Stimulated activated effector memory CD8-positive, alpha-beta T cell treated with anti-CD3 and anti-CD28 coated beads, Interleukin-12 subunit alpha, Interleukin-12 subunit beta, amount 100 ng/mL, for 72 hours (primary cell): ENCODE results near the gene PFKFB4.
A peak's percentile ranks its signal among the peaks of the same experiment; 100 is the strongest.
"Not testable (repeated sequence)": the region's sequence is repeated elsewhere in the genome, so short reads cannot be mapped to it uniquely, and the experiment has no call there.

Experiments used
- ATAC-seq: fragments of 150-1000 bp; cut with Tn5 transposase; 2 replicates; pipeline ENCODE4 v1.10.0; 2021
- DNase-seq, 2 donors: peaks; one replicate each; pipeline ENCODE4 v3.0.0; 2021 to 2022; ENCODE audit warnings: low spot score in 2 of 2
- H3K27ac Mint-ChIP-seq: one replicate; pipeline ENCODE4 v1.8.0; 2022; ENCODE audit warnings: mild to moderate bottlenecking, mixed read lengths
- H3K36me3 Mint-ChIP-seq: one replicate; pipeline ENCODE4 v1.8.0; 2022; ENCODE audit warnings: mild to moderate bottlenecking, mixed read lengths
- H3K4me1 Mint-ChIP-seq: one replicate; pipeline ENCODE4 v1.8.0; 2022; ENCODE audit warnings: mixed read lengths
- H3K4me3 Mint-ChIP-seq: one replicate; pipeline ENCODE4 v1.8.0; 2022; ENCODE audit warnings: mild to moderate bottlenecking, mixed read lengths
- H3K9me3 Mint-ChIP-seq: one replicate; pipeline ENCODE4 v1.8.0; 2022; ENCODE audit warnings: mixed read lengths

The PFKFB4 gene

GRCh38 chr3:48555231-48555948 is 1.2 kb downstream of the PFKFB4 start:
- no peaks in the 10 kb centered on the region for H3K9me3 Mint-ChIP-seq
- peak overlapping the region; percentile 79 for H3K4me3 Mint-ChIP-seq
- peaks cover 62% of the 10 kb centered on the region for H3K4me1 Mint-ChIP-seq
- peak overlapping the region; percentile 56 for H3K27ac Mint-ChIP-seq
- DNase-seq, result no peak
- peaks cover 82% of the 10 kb centered on the region for H3K36me3 Mint-ChIP-seq
- no peak for ATAC-seq

GRCh38 chr3:48553886-48554845 is 2.4 kb downstream of the PFKFB4 start:
- Mint-ChIP-seq H3K27ac (no peak overlapping the region), H3K36me3 (peaks cover 94% of the 10 kb centered on the region), H3K9me3 (no peaks in the 10 kb centered on the region), H3K4me1 (peaks cover 52% of the 10 kb centered on the region), H3K4me3 (peak overlapping the region; percentile 79)
- ATAC-seq (no peak), DNase-seq (no peak)

DNA sequence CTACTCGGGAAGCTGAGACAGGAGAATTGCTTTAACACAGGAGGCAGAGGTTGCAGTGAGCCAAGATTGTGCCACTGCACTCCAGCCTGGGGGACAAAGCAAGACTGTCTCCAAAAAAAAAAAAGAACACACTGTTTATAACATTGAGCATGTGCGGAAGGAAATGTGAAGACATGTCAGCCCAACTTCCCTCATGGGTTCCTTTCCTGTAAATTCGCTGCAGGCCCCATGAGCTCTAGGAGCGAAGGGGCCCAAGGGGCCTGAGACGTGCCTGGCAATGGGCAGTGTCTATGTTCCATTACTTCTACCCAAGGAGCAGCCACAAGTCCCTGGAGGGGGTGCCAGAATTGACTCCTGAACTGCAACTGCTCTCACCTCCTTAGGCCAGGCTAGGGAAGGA is 3.2 kb downstream of the PFKFB4 start:
- peaks cover 44% of the 10 kb centered on the region for H3K4me1 Mint-ChIP-seq
- H3K9me3 Mint-ChIP-seq, result no peaks in the 10 kb centered on the region
- DNase-seq (no peak), ATAC-seq (no peak)
- no peak overlapping the region for H3K4me3 Mint-ChIP-seq
- no peak overlapping the region for H3K27ac Mint-ChIP-seq
- peaks cover 97% of the 10 kb centered on the region for H3K36me3 Mint-ChIP-seq

GRCh38 chr3:48552111-48552951 is 4.3 kb downstream of the PFKFB4 start:
- Mint-ChIP-seq H3K9me3 (no peaks in the 10 kb centered on the region), H3K4me3 (no peak overlapping the region), H3K27ac (no peak overlapping the region), H3K4me1 (peaks cover 38% of the 10 kb centered on the region), H3K36me3 (peaks cover 99% of the 10 kb centered on the region)
- DNase-seq (no peak), ATAC-seq (no peak)

- not testable (repeated sequence) for DNase-seq, H3K9me3 Mint-ChIP-seq
- H3K36me3 Mint-ChIP-seq, result peaks cover 99% of the 10 kb centered on the region
Observed at GRCh38 chr3:48551651-48552050, 5.0 kb downstream of the PFKFB4 start.

DNA sequence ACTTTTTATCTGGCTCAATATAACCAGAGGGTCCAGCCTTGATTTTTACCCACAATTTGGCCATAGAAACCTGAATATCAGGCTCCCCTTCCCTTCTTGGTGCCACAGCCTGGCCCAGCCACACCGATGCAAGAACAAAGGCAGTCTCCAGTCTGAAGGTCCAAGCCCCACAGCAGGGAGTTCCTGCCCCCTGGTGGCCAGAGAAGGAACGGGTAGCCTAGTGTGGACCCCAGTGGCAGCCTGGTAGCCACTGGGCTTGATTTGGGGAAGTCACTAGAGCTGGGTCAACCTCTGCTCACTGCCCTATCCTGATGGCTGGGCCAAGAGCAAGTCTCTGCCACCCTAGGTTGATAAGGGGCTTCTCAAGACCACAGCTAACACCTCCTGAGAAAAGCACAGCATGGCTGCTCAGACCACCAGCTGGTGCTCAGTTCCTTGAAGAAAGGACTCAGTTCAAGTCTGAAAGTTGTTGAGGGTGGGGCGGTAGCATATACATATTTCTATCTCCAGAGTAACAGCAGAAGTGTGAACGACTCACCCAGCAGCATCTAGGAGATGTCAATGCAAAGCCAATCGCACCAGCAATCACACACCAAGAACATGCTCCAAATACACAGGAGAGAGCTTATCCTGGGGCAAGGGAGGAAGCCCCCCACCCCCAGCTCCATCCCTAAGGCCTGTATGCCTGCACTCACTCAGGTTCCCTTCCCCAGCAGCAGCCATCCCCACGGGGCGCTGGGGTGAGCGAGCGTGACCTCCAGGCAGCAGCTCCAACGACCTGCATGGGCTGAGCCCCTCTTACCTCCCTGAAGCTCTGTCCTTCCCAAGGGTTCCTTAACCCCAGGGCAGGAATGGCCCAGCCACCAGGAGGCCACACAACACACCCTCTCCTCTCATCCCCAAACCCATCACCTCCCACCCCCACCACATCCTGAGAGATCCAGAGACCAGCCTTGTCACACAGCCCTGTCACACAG is 7.6 kb downstream of the PFKFB4 start:
- peaks cover 100% of the 10 kb centered on the region for H3K36me3 Mint-ChIP-seq
- H3K4me3 Mint-ChIP-seq, result no peak overlapping the region
- DNase-seq, result peak; percentile 70 to 92
- H3K4me1 Mint-ChIP-seq, result peaks cover 12% of the 10 kb centered on the region
- no peaks in the 10 kb centered on the region for H3K9me3 Mint-ChIP-seq
- peak; percentile 83 for ATAC-seq
- H3K27ac Mint-ChIP-seq, result no peak overlapping the region

More at GRCh38 chr3:48551651-48552050, 5.0 kb downstream of the PFKFB4 start:
- not testable (repeated sequence) for ATAC-seq, H3K4me3 Mint-ChIP-seq, H3K27ac Mint-ChIP-seq
- H3K4me1 Mint-ChIP-seq, result peaks cover 34% of the 10 kb centered on the region

DNA sequence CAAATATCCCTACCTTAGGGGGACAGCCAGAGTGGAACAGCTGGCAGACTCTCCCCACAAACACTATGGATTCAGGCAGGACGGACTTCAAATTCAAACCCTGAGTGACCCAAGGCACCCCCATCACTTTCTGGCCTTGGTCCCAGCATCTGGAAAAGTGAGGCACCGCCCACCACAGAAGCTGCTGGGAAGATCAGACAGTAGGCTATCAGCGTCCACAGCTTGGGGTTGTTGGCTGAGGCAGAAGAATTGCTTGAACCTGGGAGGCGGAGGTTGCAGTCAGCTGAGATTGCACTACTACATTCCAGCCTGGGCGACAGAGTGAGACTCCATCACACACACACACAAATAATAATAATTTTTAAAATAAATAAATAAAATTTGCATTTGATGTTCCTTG is 8.5 kb downstream of the PFKFB4 start:
- Mint-ChIP-seq H3K27ac (no peak overlapping the region), H3K9me3 (no peaks in the 10 kb centered on the region), H3K36me3 (peaks cover 100% of the 10 kb centered on the region), H3K4me1 (peaks cover 7% of the 10 kb centered on the region), H3K4me3 (no peak overlapping the region)
- no peak for DNase-seq
- ATAC-seq, result no peak

DNA sequence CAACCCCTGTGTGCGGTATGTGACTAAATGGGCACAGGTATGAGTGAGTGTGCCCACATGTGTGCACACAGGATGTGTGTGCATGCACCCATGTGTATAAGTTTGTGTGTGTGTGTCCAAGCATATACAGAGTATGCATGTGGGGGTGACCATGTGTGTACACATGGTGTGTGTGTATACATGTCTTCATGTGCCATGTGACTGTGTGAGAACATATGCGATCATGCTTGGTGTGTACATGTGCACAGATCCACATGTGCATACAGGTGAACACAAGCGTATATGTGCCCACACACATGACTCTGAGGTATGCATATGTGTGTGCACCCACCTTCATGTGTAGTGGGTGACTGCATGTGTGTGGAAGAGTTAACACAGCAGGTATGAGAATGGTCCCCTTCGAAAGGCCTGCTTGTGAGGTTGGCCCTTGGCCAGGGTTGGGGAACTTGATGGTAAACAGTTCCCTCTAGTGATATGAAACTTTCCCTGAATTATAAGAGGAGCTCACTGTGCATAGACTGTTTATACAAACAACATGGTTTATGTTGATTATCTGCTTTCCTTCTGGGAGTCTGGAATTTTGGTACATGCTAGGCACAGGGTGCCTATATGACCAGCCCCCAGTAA is 10.3 kb downstream of the PFKFB4 start:
- peaks cover 100% of the 10 kb centered on the region for H3K36me3 Mint-ChIP-seq
- H3K27ac Mint-ChIP-seq, result no peak overlapping the region
- H3K4me1 Mint-ChIP-seq, result peaks cover 7% of the 10 kb centered on the region
- H3K9me3 Mint-ChIP-seq, result no peaks in the 10 kb centered on the region
- DNase-seq, result no peak
- ATAC-seq, result no peak
- H3K4me3 Mint-ChIP-seq, result no peak overlapping the region

DNA sequence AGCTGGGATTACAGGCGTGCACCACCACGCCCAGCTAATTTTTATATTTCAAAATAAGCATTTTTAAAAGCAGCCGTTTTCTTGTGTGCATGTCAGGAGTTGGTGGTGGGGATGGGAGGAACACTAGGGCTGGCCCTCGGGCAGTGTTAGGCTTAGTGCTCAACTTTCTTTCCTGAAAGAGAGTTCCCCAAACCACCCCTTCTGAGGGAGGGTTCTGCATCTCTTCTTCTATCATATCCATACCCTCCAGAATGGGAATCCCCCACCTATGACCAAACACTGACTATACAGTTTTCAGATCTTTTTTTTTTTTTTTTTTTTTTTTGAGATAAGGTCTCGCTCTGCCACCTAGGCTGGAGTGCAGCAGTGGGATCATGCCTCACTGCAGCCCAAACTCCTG is 12.5 kb downstream of the PFKFB4 start:
- no peak overlapping the region for H3K27ac Mint-ChIP-seq
- peaks cover 100% of the 10 kb centered on the region for H3K36me3 Mint-ChIP-seq
- H3K4me3 Mint-ChIP-seq, result no peak overlapping the region
- DNase-seq (no peak), ATAC-seq (no peak)
- no peaks in the 10 kb centered on the region for H3K4me1 Mint-ChIP-seq
- no peaks in the 10 kb centered on the region for H3K9me3 Mint-ChIP-seq

DNA sequence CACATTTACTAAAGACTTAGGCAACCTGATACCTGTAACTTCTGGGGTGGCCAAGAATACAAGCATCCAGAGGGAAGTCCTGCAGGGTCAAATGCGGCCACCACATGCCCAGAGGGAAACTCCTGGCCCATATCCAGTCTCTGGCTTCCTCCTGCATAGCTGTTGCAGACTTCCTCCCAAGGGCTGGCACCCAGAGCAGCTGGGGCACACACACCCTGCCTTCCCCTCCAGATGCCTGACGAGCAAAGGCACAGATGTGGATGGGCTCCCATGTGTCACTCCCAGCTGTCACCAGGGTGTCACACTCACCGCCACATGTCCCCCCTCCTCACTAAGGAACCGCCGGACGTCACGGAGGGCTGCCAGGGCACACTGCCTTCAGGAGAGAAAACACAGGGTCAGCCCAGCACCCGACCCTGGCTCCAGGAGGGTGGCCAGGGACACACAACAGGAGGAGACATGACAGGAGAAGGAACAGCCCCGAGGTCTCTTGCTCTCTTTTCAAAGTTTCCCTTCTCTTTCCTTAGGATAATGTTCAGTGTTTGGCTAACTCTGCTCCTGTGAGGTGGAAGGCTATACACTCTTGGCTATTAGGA is 13.2 kb downstream of the PFKFB4 start:
- H3K4me1 Mint-ChIP-seq, result no peaks in the 10 kb centered on the region
- no peak for DNase-seq
- peak overlapping the region; percentile 14 for H3K27ac Mint-ChIP-seq
- peak; percentile 25 for ATAC-seq
- H3K36me3 Mint-ChIP-seq, result peaks cover 100% of the 10 kb centered on the region
- no peak overlapping the region for H3K4me3 Mint-ChIP-seq
- H3K9me3 Mint-ChIP-seq, result no peaks in the 10 kb centered on the region

DNA sequence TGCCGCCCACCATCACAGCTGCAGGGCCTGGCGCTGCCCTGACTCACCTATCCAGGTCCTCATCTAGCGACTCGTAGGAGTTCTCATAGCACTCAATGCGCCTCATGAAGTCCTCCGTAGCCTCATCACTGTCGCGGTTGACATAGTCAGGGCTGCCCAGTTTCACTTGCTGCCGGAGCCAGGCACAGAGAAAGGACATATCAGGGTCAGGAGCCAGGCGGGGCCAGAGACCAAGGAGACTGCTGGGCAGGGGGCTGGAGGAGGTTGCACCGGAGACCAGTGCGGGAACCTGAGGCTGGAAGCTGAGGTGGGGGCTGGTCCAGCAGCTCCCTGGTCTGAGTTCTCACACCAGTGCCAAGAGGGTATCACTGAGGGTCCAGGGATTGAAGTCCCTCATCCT is 18.2 kb downstream of the PFKFB4 start:
- ATAC-seq (no peak), DNase-seq (no peak)
- Mint-ChIP-seq H3K9me3 (no peaks in the 10 kb centered on the region), H3K4me3 (no peak overlapping the region), H3K27ac (peak overlapping the region; percentile 32), H3K4me1 (no peaks in the 10 kb centered on the region), H3K36me3 (peaks cover 100% of the 10 kb centered on the region)

DNA sequence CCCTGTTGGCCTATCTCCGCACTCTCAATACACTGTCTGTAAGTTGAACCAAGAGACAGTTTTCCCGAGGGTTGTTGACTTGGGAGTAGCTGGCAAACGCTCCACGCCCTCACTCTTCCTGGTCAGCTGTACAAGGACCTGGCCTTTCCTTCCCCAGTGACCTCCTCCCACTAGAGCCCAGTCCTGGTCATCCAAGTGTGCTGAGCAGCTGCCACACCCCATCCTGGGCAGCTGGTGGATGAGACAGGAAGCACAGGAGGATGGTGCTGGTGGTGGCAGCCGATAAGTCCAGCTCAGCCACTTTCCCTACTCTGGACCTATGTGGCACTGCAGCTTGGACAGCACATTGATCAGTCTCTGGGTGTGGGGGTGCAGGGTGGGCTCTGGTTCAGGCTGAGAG is 19.8 kb downstream of the PFKFB4 start:
- Mint-ChIP-seq H3K4me1 (no peaks in the 10 kb centered on the region), H3K9me3 (no peaks in the 10 kb centered on the region), H3K36me3 (peaks cover 100% of the 10 kb centered on the region), H3K27ac (no peak overlapping the region), H3K4me3 (no peak overlapping the region)
- ATAC-seq, result no peak
- DNase-seq, result no peak

GRCh38 chr3:48536116-48536515 is 20.5 kb downstream of the PFKFB4 start:
- DNase-seq, result no peak
- ATAC-seq, result peak; percentile 17
- Mint-ChIP-seq H3K36me3 (peaks cover 100% of the 10 kb centered on the region), H3K4me1 (no peaks in the 10 kb centered on the region), H3K27ac (peak overlapping the region; percentile 5), H3K4me3 (no peak overlapping the region), H3K9me3 (no peaks in the 10 kb centered on the region)
